ENCODE results near the gene NFE2. TPM values are rescaled to one million over a fixed set of nuclear protein-coding genes. Genes with fewer than 3 reads are reported as not detected.
A peak's percentile ranks its signal among the peaks of the same experiment; 100 is the strongest.
"Not testable (repeated sequence)": the region's sequence is repeated elsewhere in the genome, so short reads cannot be mapped to it uniquely, and the experiment has no call there.

Gene NFE2
- total RNA-seq, 2 experiments from 2014 or later = not detected

GRCh38 chr12:54281261-54281638, 19.6 kb downstream of the NFE2 start:
- not testable (repeated sequence) for H3K27me3 Mint-ChIP-seq; ATAC-seq; H3K27ac Mint-ChIP-seq; DNase-seq; H3K9me3 Mint-ChIP-seq (ENCODE audit: low read depth); H3K36me3 Mint-ChIP-seq (ENCODE audit: low read depth); H3K4me3 Mint-ChIP-seq
- H3K4me1 Mint-ChIP-seq = peaks cover 51% of the 10 kb centered on the region
- ChIA-PET CTCF (interaction anchor here (0.9 to 2.8 kb wide), 6 partner anchors 9 to 87 kb away, joined by 3 to 16 read pairs (median 6); partner anchors contain the start of gene COPZ1), POLR2A (interaction anchor here (0.6 to 3.1 kb wide), 6 partner anchors 11 to 621 kb away, joined by 3 to 44 read pairs (median 6); partner anchors contain the start of gene COPZ1)
- intact Hi-C loops (cut with DNase I, micrococcal nuclease) = loop anchor here (2.0 to 10.0 kb wide), 7 partner anchors 216 to 1834 kb away; partner anchors contain the start of genes TARBP2 (in 2 of the 2), AAAS (in 1 of the 2), NCKAP1L (in 1 of the 2) and RPL41 (in 1 of the 2)

DNA sequence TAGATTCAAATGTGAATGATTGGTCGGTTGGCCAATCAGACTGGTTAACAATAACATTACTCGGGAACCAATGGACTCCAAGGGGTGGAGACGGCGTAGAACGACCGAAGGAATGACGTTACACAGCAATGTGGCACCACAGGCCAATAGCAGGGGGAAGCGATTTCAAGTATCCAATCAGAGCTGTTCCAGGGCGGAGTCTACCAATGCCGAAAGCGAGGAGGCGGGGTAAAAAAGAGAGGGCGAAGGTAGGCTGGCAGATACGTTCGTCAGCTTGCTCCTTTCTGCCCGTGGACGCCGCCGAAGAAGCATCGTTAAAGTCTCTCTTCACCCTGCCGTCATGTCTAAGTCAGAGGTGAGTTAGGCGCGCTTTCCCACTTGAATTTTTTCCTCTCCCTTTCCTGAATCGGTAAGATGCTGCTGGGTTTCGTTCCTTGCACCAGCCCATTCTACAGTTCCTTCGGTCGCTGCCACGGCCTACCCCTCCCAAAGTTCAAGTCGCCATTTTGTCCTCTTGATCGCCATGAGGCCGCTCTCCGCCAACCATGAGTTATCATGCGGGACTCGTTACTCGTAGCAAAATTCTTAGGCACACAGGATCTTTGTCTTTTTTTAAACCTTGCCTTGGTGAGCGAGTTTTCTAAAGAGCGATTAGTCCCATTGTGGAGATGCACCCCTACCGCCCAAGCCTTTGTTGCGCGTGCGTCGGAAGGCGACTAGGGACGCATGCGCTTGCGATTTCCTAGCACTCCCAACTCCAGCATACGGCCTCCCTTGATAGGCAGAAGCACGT, 20.2 kb downstream of the NFE2 start, which contains the start of gene HNRNPA1:
HNRNPA1 (plus strand) TSS at position 259 of the 793 bp plus-strand sequence; CDS start at position 341, 82 bp downstream.
- DNase-seq (peak; percentile 96), ATAC-seq (peak; percentile 85)
- Mint-ChIP-seq H3K9me3 (ENCODE audit: low read depth) (no peaks in the 10 kb centered on the region), H3K4me1 (peaks cover 53% of the 10 kb centered on the region), H3K4me3 (no peak within 1 kb of the TSS), H3K27me3 (no peaks in the 10 kb centered on the region), H3K36me3 (ENCODE audit: low read depth) (peaks cover 10% of the 10 kb centered on the region), H3K27ac (no peak within 1 kb of the TSS)
- ChIA-PET POLR2A (interaction anchor here (0.6 to 3.1 kb wide), 15 partner anchors 8 to 1281 kb away, joined by 3 to 44 read pairs (median 3); partner anchors contain the start of gene COPZ1), CTCF (interaction anchor here (0.6 to 2.8 kb wide), 15 partner anchors 8 to 118 kb away, joined by 3 to 16 read pairs (median 6); partner anchors contain the start of gene COPZ1)
- intact Hi-C loops (cut with DNase I, micrococcal nuclease) = loop anchor here (1.0 to 10.0 kb wide), 11 partner anchors 45 to 1834 kb away; partner anchors contain the start of genes TARBP2 (in 2 of the 2), AAAS (in 1 of the 2), COPZ1 (in 1 of the 2) and NCKAP1L (in 1 of the 2)

DNA sequence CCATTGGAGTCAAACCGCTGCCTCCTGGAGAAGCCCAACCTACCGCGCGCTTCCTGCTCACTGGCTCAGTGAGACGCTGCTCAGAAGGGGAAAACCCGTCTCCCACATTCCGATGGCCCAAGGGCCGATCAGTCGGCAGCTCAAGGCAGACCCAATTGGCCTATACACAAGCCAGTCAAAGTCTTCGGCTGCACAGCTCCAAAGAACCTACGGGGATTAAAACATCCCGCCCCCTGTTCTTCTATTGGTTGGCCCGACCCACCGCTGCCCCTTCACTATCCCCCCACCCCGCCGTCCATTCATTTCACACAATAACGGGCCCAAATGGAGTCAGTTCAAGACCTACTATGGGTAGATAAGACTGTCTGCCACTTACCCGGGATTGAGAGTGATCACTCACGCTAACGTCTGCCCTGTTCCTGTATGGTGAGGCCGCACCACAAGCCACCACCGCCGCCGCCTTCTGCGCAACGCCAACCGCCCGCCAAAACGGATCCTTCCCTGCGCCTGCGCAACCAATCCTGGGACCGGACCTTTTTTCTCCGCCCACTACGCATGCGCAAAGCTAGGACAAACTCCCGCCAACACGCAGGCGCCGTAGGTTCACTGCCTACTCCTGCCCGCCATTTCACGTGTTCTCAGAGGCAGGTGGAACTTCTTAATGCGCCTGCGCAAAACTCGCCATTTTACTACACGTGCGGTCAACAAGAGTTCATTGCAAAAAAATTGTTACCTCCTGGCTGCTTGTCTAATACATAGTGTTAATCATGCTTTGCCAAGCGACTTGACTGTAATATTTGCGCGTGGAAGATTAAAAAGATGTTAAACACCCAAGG, 21.0 kb downstream of the NFE2 start, which contains the start of gene CBX5:
CBX5 (minus strand) TSS at position 491 of the 836 bp plus-strand sequence. CDS start 22,472 bp downstream, outside the sequence.
- POLR2A ChIA-PET = interaction anchor here (0.5 to 3.1 kb wide), 21 partner anchors 8 to 1280 kb away, joined by 3 to 44 read pairs (median 3); partner anchors contain the start of gene COPZ1
- Mint-ChIP-seq H3K4me3 (no peak within 1 kb of the TSS), H3K4me1 (peaks cover 52% of the 10 kb centered on the region), H3K9me3 (ENCODE audit: low read depth) (no peaks in the 10 kb centered on the region), H3K27ac (no peak within 1 kb of the TSS), H3K27me3 (no peaks in the 10 kb centered on the region), H3K36me3 (ENCODE audit: low read depth) (peaks cover 12% of the 10 kb centered on the region)
- CTCF ChIA-PET = interaction anchor here (0.6 to 2.8 kb wide), 13 partner anchors 8 to 119 kb away, joined by 3 to 16 read pairs (median 6); partner anchors contain the start of gene COPZ1
- intact Hi-C loops (cut with DNase I, micrococcal nuclease) = loop anchor here (1.0 to 10.0 kb wide), 16 partner anchors 21 to 1835 kb away; partner anchors contain the start of genes COPZ1 (in 2 of the 2), TARBP2 (in 2 of the 2), AAAS (in 1 of the 2) and CALCOCO1 (in 1 of the 2)
- peak; percentile 100 for DNase-seq
- ATAC-seq = peak; percentile 78

DNA sequence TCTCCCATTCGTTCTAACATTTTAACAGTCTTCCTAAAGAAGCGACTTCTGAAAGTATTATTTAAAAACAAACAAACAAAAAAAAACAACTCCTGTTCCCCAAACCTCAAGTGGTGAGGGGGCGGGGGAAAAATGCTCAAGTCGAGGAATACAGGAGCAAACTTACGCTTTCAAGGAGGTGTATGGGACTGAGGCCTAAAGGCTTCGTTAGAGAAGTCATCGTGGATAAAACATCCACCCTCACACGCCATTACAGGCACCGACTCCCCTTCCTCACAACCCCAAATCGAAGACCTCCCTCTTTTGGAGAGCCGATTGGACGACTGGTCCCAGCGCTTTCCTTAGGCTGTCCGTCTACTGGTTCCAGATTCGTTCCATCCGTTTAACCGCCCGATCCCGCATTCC, 21.6 kb downstream of the NFE2 start:
- POLR2A ChIA-PET = interaction anchor here (0.6 to 3.1 kb wide), 9 partner anchors 9 to 134 kb away, joined by 3 to 44 read pairs (median 4); partner anchors contain the start of gene COPZ1
- Mint-ChIP-seq H3K4me3 (no peak overlapping the region), H3K36me3 (ENCODE audit: low read depth) (peaks cover 14% of the 10 kb centered on the region), H3K9me3 (ENCODE audit: low read depth) (no peaks in the 10 kb centered on the region), H3K4me1 (peaks cover 46% of the 10 kb centered on the region), H3K27me3 (no peaks in the 10 kb centered on the region), H3K27ac (no peak overlapping the region)
- CTCF ChIA-PET = interaction anchor here (0.9 to 2.8 kb wide), 9 partner anchors 9 to 120 kb away, joined by 4 to 16 read pairs (median 6); partner anchors contain the start of gene COPZ1
- DNase-seq = no peak
- no peak for ATAC-seq
- intact Hi-C loops (cut with DNase I, micrococcal nuclease) = loop anchor here (1.0 to 5.0 kb wide), 6 partner anchors 20 to 827 kb away; partner anchors contain the start of genes CALCOCO1 (in 1 of the 2), COPZ1 (in 1 of the 2) and PCBP2 (in 1 of the 2)

DNA sequence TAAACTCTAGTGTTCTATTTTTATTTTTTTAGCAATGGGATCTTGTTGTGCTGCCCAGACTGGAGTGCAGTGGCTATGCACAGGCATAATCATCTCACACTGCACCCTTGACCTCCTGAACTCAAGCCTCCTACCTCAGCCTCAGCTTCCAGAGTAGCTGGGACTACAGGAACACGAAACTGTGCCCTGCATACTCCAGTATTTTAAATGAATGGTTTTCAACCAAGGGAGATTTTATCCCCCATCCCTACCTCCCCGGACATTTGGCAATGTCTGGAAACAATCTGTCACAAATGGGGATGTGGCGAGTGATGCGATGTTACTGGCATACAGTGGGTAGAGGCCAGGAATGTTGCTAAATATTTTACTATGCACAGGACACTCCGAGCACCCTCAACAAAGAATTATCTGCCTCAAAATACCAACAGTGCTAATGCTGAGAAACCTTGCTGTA, 23.0 kb downstream of the NFE2 start:
- Mint-ChIP-seq H3K9me3 (ENCODE audit: low read depth) (no peaks in the 10 kb centered on the region), H3K4me1 (peaks cover 47% of the 10 kb centered on the region), H3K27me3 (no peaks in the 10 kb centered on the region), H3K4me3 (no peak overlapping the region), H3K36me3 (ENCODE audit: low read depth) (peaks cover 27% of the 10 kb centered on the region), H3K27ac (no peak overlapping the region)
- POLR2A ChIA-PET = no interaction called here
- DNase-seq (peak; percentile 32), ATAC-seq (no peak)
- CTCF ChIA-PET = interaction anchor here (0.7 to 1.3 kb wide), 3 partner anchors 36 to 61 kb away, joined by 3 read pairs; partner anchors contain the start of gene COPZ1
- intact Hi-C loops (cut with DNase I, micrococcal nuclease) = loop anchor here (2.0 to 5.0 kb wide), 5 partner anchors 19 to 826 kb away; partner anchors contain the start of genes CALCOCO1 (in 1 of the 2) and PCBP2 (in 1 of the 2)

DNA sequence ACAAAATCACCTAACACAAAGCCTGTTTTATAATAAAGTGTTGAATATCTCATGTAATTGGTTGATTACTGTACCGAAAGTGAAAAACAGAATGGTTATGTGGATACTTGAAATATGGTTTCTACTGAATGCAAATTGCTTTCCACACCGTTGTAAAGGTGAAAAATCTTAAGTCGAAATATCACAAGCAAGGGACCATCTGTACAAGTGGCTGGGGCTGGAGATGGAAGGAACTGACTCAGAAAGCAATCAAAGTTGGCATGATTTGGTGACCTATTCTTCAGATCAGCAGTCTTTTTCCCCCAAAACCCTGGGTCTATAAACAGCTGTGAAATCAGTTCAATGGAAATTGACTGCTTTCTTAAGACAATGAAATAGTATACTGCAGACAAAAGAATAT, 24.4 kb downstream of the NFE2 start:
- DNase-seq (no peak), ATAC-seq (no peak)
- peaks cover 35% of the 10 kb centered on the region for H3K36me3 Mint-ChIP-seq (ENCODE audit: low read depth)
- POLR2A ChIA-PET = interaction anchor here (0.9 kb wide), 1 partner anchor 11 kb away, joined by 3 read pairs; no protein-coding TSS in a partner anchor
- no peak overlapping the region for H3K4me3 Mint-ChIP-seq
- H3K4me1 Mint-ChIP-seq = peaks cover 57% of the 10 kb centered on the region
- CTCF ChIA-PET = interaction anchor here (0.6 to 1.3 kb wide), 6 partner anchors 9 to 103 kb away, joined by 3 to 7 read pairs (median 3); partner anchors contain the start of gene COPZ1
- no peaks in the 10 kb centered on the region for H3K27me3 Mint-ChIP-seq
- no peaks in the 10 kb centered on the region for H3K9me3 Mint-ChIP-seq (ENCODE audit: low read depth)
- H3K27ac Mint-ChIP-seq = peak overlapping the region; percentile 81
- intact Hi-C loops (cut with DNase I, micrococcal nuclease) = loop anchor here (5.0 kb wide), 2 partner anchors 59 to 824 kb away; partner anchors contain the start of gene PCBP2 (in 1 of the 2)

DNA sequence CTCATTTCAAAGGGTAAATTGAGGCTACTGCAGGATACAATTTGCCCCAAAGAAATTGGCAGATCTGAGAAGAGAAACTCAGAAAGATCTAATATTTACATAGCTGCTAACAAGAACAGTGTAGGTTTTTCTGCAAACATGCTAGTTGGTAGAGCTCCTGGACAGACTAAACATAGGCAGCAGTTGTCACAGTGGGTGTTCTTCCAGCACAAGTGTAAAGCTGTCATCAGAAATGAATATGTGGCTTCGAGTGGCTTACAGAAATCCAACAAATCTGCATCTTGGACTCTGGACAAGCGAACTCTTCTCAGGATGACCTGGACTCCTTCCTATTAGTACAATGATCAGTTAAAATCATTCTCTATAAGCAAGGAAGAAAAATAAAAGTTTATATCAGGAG, 26.8 kb downstream of the NFE2 start:
- no peak overlapping the region for H3K4me3 Mint-ChIP-seq
- intact Hi-C loops (cut with DNase I, micrococcal nuclease) = loop anchor here in 1 of 2 experiments (5.0 kb wide), 1 partner anchor 248 kb away; no protein-coding TSS in a partner anchor
- no peaks in the 10 kb centered on the region for H3K9me3 Mint-ChIP-seq (ENCODE audit: low read depth)
- ATAC-seq (no peak), DNase-seq (no peak)
- ChIA-PET CTCF (interaction anchor here (0.8 to 2.1 kb wide), 4 partner anchors 9 to 106 kb away, joined by 3 to 6 read pairs (median 3); no protein-coding TSS in a partner anchor), POLR2A (no interaction called here)
- no peak overlapping the region for H3K27ac Mint-ChIP-seq
- H3K27me3 Mint-ChIP-seq = no peaks in the 10 kb centered on the region
- H3K4me1 Mint-ChIP-seq = peaks cover 73% of the 10 kb centered on the region
- H3K36me3 Mint-ChIP-seq (ENCODE audit: low read depth) = peaks cover 42% of the 10 kb centered on the region

GRCh38 chr12:54272214-54272613, 28.6 kb downstream of the NFE2 start:
- POLR2A ChIA-PET = interaction anchor here (0.7 to 1.6 kb wide), 3 partner anchors 8 to 87 kb away, joined by 3 to 10 read pairs (median 5); partner anchors contain the start of genes CBX5 and HNRNPA1
- CTCF ChIA-PET = interaction anchor here (0.9 to 3.5 kb wide), 13 partner anchors 9 to 107 kb away, joined by 3 to 17 read pairs (median 4); partner anchors contain the start of genes COPZ1 and HNRNPA1
- DNase-seq (no peak), ATAC-seq (peak; percentile 87)
- Mint-ChIP-seq H3K9me3 (ENCODE audit: low read depth) (no peaks in the 10 kb centered on the region), H3K27ac (peak overlapping the region; percentile 79), H3K4me3 (no peak overlapping the region), H3K36me3 (ENCODE audit: low read depth) (peaks cover 46% of the 10 kb centered on the region), H3K4me1 (peaks cover 67% of the 10 kb centered on the region), H3K27me3 (no peaks in the 10 kb centered on the region)
- intact Hi-C loops (cut with DNase I, micrococcal nuclease) = loop anchor here in 1 of 2 experiments (5.0 kb wide), 1 partner anchor 250 kb away; no protein-coding TSS in a partner anchor

GRCh38 chr12:54270345-54270744, 30.5 kb downstream of the NFE2 start:
- ATAC-seq (peak; percentile 60), DNase-seq (peak; percentile 37)
- Mint-ChIP-seq H3K36me3 (ENCODE audit: low read depth) (peaks cover 36% of the 10 kb centered on the region), H3K27ac (peak overlapping the region; percentile 75), H3K4me1 (peaks cover 53% of the 10 kb centered on the region), H3K27me3 (no peaks in the 10 kb centered on the region), H3K9me3 (ENCODE audit: low read depth) (no peaks in the 10 kb centered on the region), H3K4me3 (no peak overlapping the region)
- ChIA-PET POLR2A (interaction anchor here (0.6 to 1.0 kb wide), 3 partner anchors 9 to 12 kb away, joined by 3 to 5 read pairs (median 3); partner anchors contain the start of gene CBX5), CTCF (interaction anchor here (0.6 to 3.5 kb wide), 6 partner anchors 10 to 198 kb away, joined by 3 to 17 read pairs (median 5); partner anchors contain the start of genes CBX5 and HNRNPA1)
- intact Hi-C loops (cut with DNase I, micrococcal nuclease) = loop anchor here in 1 of 2 experiments (5.0 kb wide), 1 partner anchor 252 kb away; no protein-coding TSS in a partner anchor
